Activated naive CD8-positive, alpha-beta T cell treated with anti-CD3 and anti-CD28 coated beads, Interleukin-2, amount 10 ng/mL, durations not matched to agents 7 days and 5 days (primary cell): ENCODE measurements around the gene XRCC3. TPM values are rescaled to one million over a fixed set of nuclear protein-coding genes. Genes with fewer than 3 reads are reported as not detected.

Experiments used
- total RNA-seq, 2 experiments: library from RNA; stranded (reverse); gene quantifications; one replicate each; pipeline ENCODE4 v1.2.3, GENCODE V29; 2021

The XRCC3 gene
- total RNA-seq, 2 experiments from 2014 or later: 35.5 to 41.3 TPM

Other genes with a start within 250 kb of the XRCC3 start
- gene CKB, start 192.6 kb downstream of the XRCC3 start, total RNA-seq: 1 to 10 TPM; 4.3 to 4.4 TPM
- 1 to 10 TPM; 7.8 to 9.2 TPM for gene TRMT61A, start 186.3 kb downstream of the XRCC3 start, total RNA-seq
- gene BAG5, start 152.8 kb downstream of the XRCC3 start, total RNA-seq: 10 to 100 TPM; 31.7 to 32.3 TPM
- gene COA8, start 152.5 kb downstream of the XRCC3 start, total RNA-seq: 10 to 100 TPM; 26.7 to 29.5 TPM
- 100 to 1,000 TPM; 197 to 200 TPM for gene KLC1, start 86.2 kb downstream of the XRCC3 start, total RNA-seq
- gene ZFYVE21, start 359 bp upstream of the XRCC3 start, total RNA-seq: 10 to 100 TPM; 18.5 to 19.5 TPM
- 10 to 100 TPM; 17.0 to 17.7 TPM for gene PPP1R13B, start 132.1 kb upstream of the XRCC3 start, total RNA-seq
- under 1 TPM; 0.33 to 0.62 TPM for gene TDRD9, start 213.0 kb upstream of the XRCC3 start, total RNA-seq
- not detected for gene RD3L, start 227.1 kb upstream of the XRCC3 start, total RNA-seq